ENCODE measurements around the gene KLF7.

GRCh38 chr2:207150284-207150683, 15.5 kb downstream of the KLF7 start:
- TF ChIP-seq CTCF (conservative IDR thresholded peaks at IDR 0.05; ENCODE audit: low read length) (no peak), EZH2phosphoT487 (IDR thresholded peaks at IDR 0.05; ENCODE audit: borderline replicate concordance, low read depth, low read length) (no peak)
